Brain microvascular endothelial cell (primary cell): ENCODE data around the gene PSMA1.
A peak's percentile ranks its signal among the peaks of the same experiment; 100 is the strongest.
"Not testable (repeated sequence)": the region's sequence is repeated elsewhere in the genome, so short reads cannot be mapped to it uniquely, and the experiment has no call there.

Experiments
- DNase-seq: peaks from one replicate; pipeline ENCODE4 v3.0.0-alpha.2; 2020
- H3K27ac ChIP-seq: fragments of 250-450 bp; sonication (Bioruptor Pico); 2 replicates; pipeline ENCODE4 v1.5.1; 2020; ENCODE audit warnings: mild to moderate bottlenecking, moderate library complexity
- H3K27me3 ChIP-seq: fragments of 250-450 bp; sonication (Bioruptor Pico); replicated peaks from 2 replicates; pipeline ENCODE4 v1.5.1; 2020; ENCODE audit warnings: mild to moderate bottlenecking
- H3K36me3 ChIP-seq: fragments of 250-450 bp; sonication (Bioruptor Pico); replicated peaks from 2 replicates; pipeline ENCODE4 v1.5.1; 2020; ENCODE audit warnings: mild to moderate bottlenecking
- H3K4me3 ChIP-seq: 2 replicates; pipeline ENCODE4 v1.5.1; 2011; ENCODE audit warnings: low read depth, mild to moderate bottlenecking, control low read depth, low read length, moderate library complexity
- CTCF ChIP-seq: IDR thresholded peaks from 2 replicates; pipeline ENCODE4 v1.5.1; 2011; ENCODE audit warnings: low read depth, mild to moderate bottlenecking, moderate library complexity, low read length, control low read depth, inconsistent platforms; ENCODE audit errors: missing control alignments
- in situ Hi-C: cut with HindIII; loops from 2 replicates; pipeline ENCODE4 v1.10.0; 2017; ENCODE audit warnings: low sequenced_read_pairs, low pct_ligation_motif_present

Gene PSMA1

GRCh38 chr11:14519917-14520746 lies at the start of gene PSMA1:
Gene PSMA1, minus strand, starts transcription at chr11:14520386. Its CDS starts 87 bp downstream, at chr11:14520299.
- in situ Hi-C loops, result no loop called here
- TF ChIP-seq CTCF, result peak; percentile 20
- peak within 1 kb of the TSS; percentile 93 for H3K4me3 ChIP-seq
- peak; percentile 96 for DNase-seq
- H3K36me3 ChIP-seq, result peaks cover 29% of the 10 kb centered on the region
- H3K27me3 ChIP-seq, result no peaks in the 10 kb centered on the region
- peak within 1 kb of the TSS; percentile 87 for H3K27ac ChIP-seq

GRCh38 chr11:14569516-14569915 lies 49.3 kb upstream of the PSMA1 start:
- in situ Hi-C loops, H3K27ac ChIP-seq, DNase-seq: not testable (repeated sequence)

GRCh38 chr11:14567064-14567651 lies 47.0 kb upstream of the PSMA1 start:
- Histone ChIP-seq H3K36me3 (no peaks in the 10 kb centered on the region), H3K4me3 (no peak overlapping the region), H3K27ac (no peak overlapping the region), H3K27me3 (no peaks in the 10 kb centered on the region)
- no peak for TF ChIP-seq CTCF
- in situ Hi-C loops, result no loop called here
- no peak for DNase-seq

More at GRCh38 chr11:14569516-14569915, 49.3 kb upstream of the PSMA1 start:
- not testable (repeated sequence) for H3K27me3 ChIP-seq, H3K36me3 ChIP-seq, H3K4me3 ChIP-seq

GRCh38 chr11:14566331-14567063 lies 46.3 kb upstream of the PSMA1 start:
- in situ Hi-C loops, result no loop called here
- Histone ChIP-seq H3K27me3 (no peaks in the 10 kb centered on the region), H3K27ac (no peak overlapping the region), H3K4me3 (no peak overlapping the region), H3K36me3 (no peaks in the 10 kb centered on the region)
- no peak for DNase-seq
- TF ChIP-seq CTCF, result no peak

- H3K36me3 ChIP-seq, result no peaks in the 10 kb centered on the region
- no peak for TF ChIP-seq CTCF
- no peak overlapping the region for H3K4me3 ChIP-seq
- in situ Hi-C loops, result no loop called here
- H3K27me3 ChIP-seq, result no peaks in the 10 kb centered on the region
- no peak for DNase-seq
- H3K27ac ChIP-seq, result no peak overlapping the region
Observed at GRCh38 chr11:14565845-14566244, 45.7 kb upstream of the PSMA1 start.

- H3K36me3 ChIP-seq, result no peaks in the 10 kb centered on the region
- in situ Hi-C loops, result no loop called here
- DNase-seq, result no peak
- H3K27ac ChIP-seq, result no peak overlapping the region
- H3K4me3 ChIP-seq, result no peak overlapping the region
- TF ChIP-seq CTCF, result no peak
- H3K27me3 ChIP-seq, result no peaks in the 10 kb centered on the region
Observed at GRCh38 chr11:14555818-14556217, 35.6 kb upstream of the PSMA1 start.
